Liver (tissue), 9 donors: ENCODE data around the gene GDF10. TPM values are rescaled to one million over a fixed set of nuclear protein-coding genes. Genes with fewer than 3 reads are reported as not detected.

Source experiments
- DNase-seq: peaks from one replicate; pipeline ENCODE4 v3.0.0-alpha.2; 2017; ENCODE audit warnings: low spot score
- H3K27ac ChIP-seq, 2 donors: one replicate each; pipeline ENCODE4 v1.7.0; 2013; ENCODE audit warnings: inconsistent platforms in 2 of 2, low read length in 2 of 2, control low read depth in 1 of 2, low read depth in 1 of 2, mild to moderate bottlenecking in 1 of 2
- H3K27me3 ChIP-seq, 4 donors: one replicate each; pipeline versions ENCODE4 v1.6.1 to v1.7.0; 2013; ENCODE audit warnings: low read length in 3 of 4, inconsistent platforms in 1 of 4, mild to moderate bottlenecking in 1 of 4, moderate library complexity in 1 of 4; ENCODE audit not compliant: control insufficient read depth in 4 of 4, insufficient read depth in 4 of 4
- H3K36me3 ChIP-seq, 4 donors: one replicate each; pipeline versions ENCODE4 v1.6.1 to v1.7.0; 2013; ENCODE audit warnings: low read length in 3 of 4, mild to moderate bottlenecking in 3 of 4, low read depth in 1 of 4, moderate library complexity in 1 of 4; ENCODE audit not compliant: control insufficient read depth in 4 of 4, insufficient read depth in 3 of 4
- H3K4me1 ChIP-seq, 4 donors: one replicate each; pipeline versions ENCODE4 v1.6.1 to v1.7.0; 2013; ENCODE audit warnings: low read length in 3 of 4, mild to moderate bottlenecking in 3 of 4, moderate library complexity in 1 of 4; ENCODE audit not compliant: control insufficient read depth in 4 of 4, insufficient read depth in 4 of 4
- H3K4me3 ChIP-seq, 3 donors: one replicate each; pipeline versions ENCODE4 v1.6.1 to v1.7.0; 2013; ENCODE audit warnings: low read length in 3 of 3, control low read depth in 1 of 3, low read depth in 1 of 3, mild to moderate bottlenecking in 1 of 3
- H3K9ac ChIP-seq, 2 donors: one replicate each; pipeline ENCODE4 v1.7.0; 2013; ENCODE audit warnings: low read length in 2 of 2, mild to moderate bottlenecking in 2 of 2, moderate library complexity in 2 of 2, control low read depth in 1 of 2, low read depth in 1 of 2
- H3K9me3 ChIP-seq, 4 donors: one replicate each; pipeline versions ENCODE4 v1.6.1 to v1.7.0; 2013; ENCODE audit warnings: low read length in 3 of 4; ENCODE audit not compliant: control insufficient read depth in 4 of 4
- EGR1 ChIP-seq, 2 donors: IDR thresholded peaks; 2 replicates each; pipeline ENCODE4 v1.6.1; 2016 to 2018; ENCODE audit warnings: antibody characterized with exemption in 2 of 2, low read depth in 2 of 2
- FOXA1 ChIP-seq: IDR thresholded peaks from 2 replicates; pipeline ENCODE4 v1.6.1; 2016; ENCODE audit warnings: antibody characterized with exemption
- FOXA2 ChIP-seq: IDR thresholded peaks from 2 replicates; pipeline ENCODE4 v1.6.1; 2016; ENCODE audit warnings: antibody characterized with exemption
- GABPA ChIP-seq, 2 donors: IDR thresholded peaks in 1 of 2; conservative IDR thresholded peaks in 1 of 2; 2 replicates each; pipeline ENCODE4 v1.6.1; 2016; ENCODE audit warnings: antibody characterized with exemption in 2 of 2, mild to moderate bottlenecking in 1 of 2, moderate library complexity in 1 of 2
- HNF4A ChIP-seq, 2 donors: conservative IDR thresholded peaks; 2 replicates each; pipeline ENCODE4 v1.6.1; 2016; ENCODE audit warnings: antibody characterized with exemption in 2 of 2, mild to moderate bottlenecking in 2 of 2
- HNF4G ChIP-seq: IDR thresholded peaks from 2 replicates; pipeline ENCODE4 v1.6.1; 2016; ENCODE audit warnings: antibody characterized with exemption
- JUND ChIP-seq, 2 donors: IDR thresholded peaks; 2 replicates each; pipeline ENCODE4 v1.6.1; 2016; ENCODE audit warnings: antibody characterized with exemption in 2 of 2
- NR2F2 ChIP-seq: IDR thresholded peaks from 2 replicates; pipeline ENCODE4 v1.6.1; 2016; ENCODE audit warnings: antibody characterized with exemption
- RAD21 ChIP-seq, 2 donors: IDR thresholded peaks; 2 replicates each; pipeline ENCODE4 v1.6.1; 2016; ENCODE audit warnings: antibody characterized with exemption in 2 of 2, mild to moderate bottlenecking in 2 of 2
- RXRA ChIP-seq, 2 donors: IDR thresholded peaks; 2 replicates each; pipeline ENCODE4 v1.6.1; 2017 to 2018; ENCODE audit warnings: antibody characterized with exemption in 2 of 2, mild to moderate bottlenecking in 1 of 2
- SP1 ChIP-seq: IDR thresholded peaks from 2 replicates; pipeline ENCODE4 v1.6.1; 2018; ENCODE audit warnings: antibody characterized with exemption, mild to moderate bottlenecking
- TAF1 ChIP-seq: conservative IDR thresholded peaks from 2 replicates; pipeline ENCODE4 v1.6.1; 2016; ENCODE audit warnings: antibody characterized with exemption, mild to moderate bottlenecking
- YY1 ChIP-seq: IDR thresholded peaks from 2 replicates; pipeline ENCODE4 v1.6.1; 2016; ENCODE audit warnings: antibody characterized with exemption, mild to moderate bottlenecking
- WGBS: extraction: QIAGEN DNeasy Blood & Tissue Kit; methylation state at CpG from one replicate; pipeline ENCODE4 v1.1.7; 2013; 5-methylcytosine and 5-hydroxymethylcytosine counted together
- polyA plus RNA-seq, 2 donors: library from polyadenylated mRNA; stranded (reverse) in 1 of 2; unstranded in 1 of 2; fragments of 200-250 nt in 1 of 2; fragments of >200 nt in 1 of 2; fragmentation: Nextera tagmentation in 1 of 2; extraction: Ambion mirVana in 1 of 2; gene quantifications; one replicate each; pipeline versions ENCODE4 v1.2.1 to v1.2.3, GENCODE V29; 2013 to 2015
- total RNA-seq, 2 donors: library from RNA; depleted of rRNA; stranded (reverse); fragments of >200 nt; gene quantifications; one replicate each; pipeline ENCODE4 v1.2.3, GENCODE V29; 2014
- TF ChIP-seq, protein P1 (sequence below): IDR thresholded peaks from 2 replicates; pipeline ENCODE4 v1.6.1; 2016; ENCODE audit warnings: antibody characterized with exemption
- TF ChIP-seq, protein P2 (sequence below): IDR thresholded peaks from 2 replicates; pipeline ENCODE4 v1.6.1; 2016; ENCODE audit warnings: antibody characterized with exemption, mild to moderate bottlenecking
- TF ChIP-seq, protein P3 (sequence below): IDR thresholded peaks from 2 replicates; pipeline ENCODE4 v1.6.1; 2016; ENCODE audit warnings: antibody characterized with exemption
- TF ChIP-seq, protein P4 (sequence below): fragments of 150-350 bp; IDR thresholded peaks from 2 replicates; pipeline ENCODE4 v1.5.1; 2017; ENCODE audit warnings: improper control_type of control experiment, low read depth, low read length; ENCODE audit not compliant: missing input control
- TF ChIP-seq, protein P5 (sequence below): IDR thresholded peaks from 2 replicates; pipeline ENCODE4 v1.6.1; 2016; ENCODE audit warnings: antibody characterized with exemption
- donor health status: healthy.
- donor health status: healthy.
- donor health status: healthy.
- donor health status: healthy.
- donor health status: healthy.

GDF10 gene
- total and polyA plus RNA-seq, 4 donors: under 0.01 to 0.28 (median 0.11) TPM

DNA sequence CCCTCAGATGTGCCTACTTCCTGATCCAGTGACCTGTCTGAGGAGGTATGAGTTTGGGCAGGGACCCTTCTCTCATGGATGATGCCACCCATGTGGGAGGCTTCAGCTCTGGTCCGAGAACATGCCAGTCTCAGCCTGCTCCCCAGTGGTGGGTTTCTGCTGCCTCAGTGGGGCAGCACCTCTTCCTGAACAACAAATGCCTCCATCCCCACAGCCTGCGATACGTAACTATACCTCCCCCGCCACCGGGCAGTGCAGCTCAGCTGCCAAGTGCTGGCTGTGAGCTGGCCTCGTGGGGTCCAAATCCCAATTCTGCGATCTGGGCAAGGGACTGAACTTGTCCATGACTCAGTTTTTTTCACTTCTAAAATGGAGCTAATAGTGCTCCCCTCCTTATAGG is 3.1 kb downstream of the GDF10 start:
- peaks cover 0 to 13% (median 9%) of the 10 kb centered on the region in 4 donors for H3K4me1 ChIP-seq
- H3K27me3 ChIP-seq: no peaks in the 10 kb centered on the region
- DNase-seq: no peak
- H3K27ac ChIP-seq: no peak overlapping the region
- no peaks in the 10 kb centered on the region for H3K9me3 ChIP-seq
- H3K36me3 ChIP-seq: no peaks in the 10 kb centered on the region
- H3K4me3 ChIP-seq: no peak overlapping the region
- no peak overlapping the region for H3K9ac ChIP-seq
- TF ChIP-seq FOXA1 (no peak), HNF4G (no peak), YY1 (no peak), NR2F2 (no peak), FOXA2 (no peak), JUND (IDR thresholded peaks at IDR 0.05) (no peak), EGR1 (IDR thresholded peaks at IDR 0.05; ENCODE audit: low read depth in 2 of 2) (no peak), SP1 (no peak), HNF4A (conservative IDR thresholded peaks at IDR 0.05) (no peak), RXRA (IDR thresholded peaks at IDR 0.05) (no peak), RAD21 (IDR thresholded peaks at IDR 0.05) (no peak), TAF1 (no peak), GABPA (IDR thresholded peaks at IDR 0.05 in 1 of 2, conservative IDR thresholded peaks at IDR 0.05 in 1 of 2) (no peak)
- TF ChIP-seq, protein P1, sequence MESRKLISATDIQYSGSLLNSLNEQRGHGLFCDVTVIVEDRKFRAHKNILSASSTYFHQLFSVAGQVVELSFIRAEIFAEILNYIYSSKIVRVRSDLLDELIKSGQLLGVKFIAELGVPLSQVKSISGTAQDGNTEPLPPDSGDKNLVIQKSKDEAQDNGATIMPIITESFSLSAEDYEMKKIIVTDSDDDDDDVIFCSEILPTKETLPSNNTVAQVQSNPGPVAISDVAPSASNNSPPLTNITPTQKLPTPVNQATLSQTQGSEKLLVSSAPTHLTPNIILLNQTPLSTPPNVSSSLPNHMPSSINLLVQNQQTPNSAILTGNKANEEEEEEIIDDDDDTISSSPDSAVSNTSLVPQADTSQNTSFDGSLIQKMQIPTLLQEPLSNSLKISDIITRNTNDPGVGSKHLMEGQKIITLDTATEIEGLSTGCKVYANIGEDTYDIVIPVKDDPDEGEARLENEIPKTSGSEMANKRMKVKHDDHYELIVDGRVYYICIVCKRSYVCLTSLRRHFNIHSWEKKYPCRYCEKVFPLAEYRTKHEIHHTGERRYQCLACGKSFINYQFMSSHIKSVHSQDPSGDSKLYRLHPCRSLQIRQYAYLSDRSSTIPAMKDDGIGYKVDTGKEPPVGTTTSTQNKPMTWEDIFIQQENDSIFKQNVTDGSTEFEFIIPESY: no peak
- TF ChIP-seq, protein P2, sequence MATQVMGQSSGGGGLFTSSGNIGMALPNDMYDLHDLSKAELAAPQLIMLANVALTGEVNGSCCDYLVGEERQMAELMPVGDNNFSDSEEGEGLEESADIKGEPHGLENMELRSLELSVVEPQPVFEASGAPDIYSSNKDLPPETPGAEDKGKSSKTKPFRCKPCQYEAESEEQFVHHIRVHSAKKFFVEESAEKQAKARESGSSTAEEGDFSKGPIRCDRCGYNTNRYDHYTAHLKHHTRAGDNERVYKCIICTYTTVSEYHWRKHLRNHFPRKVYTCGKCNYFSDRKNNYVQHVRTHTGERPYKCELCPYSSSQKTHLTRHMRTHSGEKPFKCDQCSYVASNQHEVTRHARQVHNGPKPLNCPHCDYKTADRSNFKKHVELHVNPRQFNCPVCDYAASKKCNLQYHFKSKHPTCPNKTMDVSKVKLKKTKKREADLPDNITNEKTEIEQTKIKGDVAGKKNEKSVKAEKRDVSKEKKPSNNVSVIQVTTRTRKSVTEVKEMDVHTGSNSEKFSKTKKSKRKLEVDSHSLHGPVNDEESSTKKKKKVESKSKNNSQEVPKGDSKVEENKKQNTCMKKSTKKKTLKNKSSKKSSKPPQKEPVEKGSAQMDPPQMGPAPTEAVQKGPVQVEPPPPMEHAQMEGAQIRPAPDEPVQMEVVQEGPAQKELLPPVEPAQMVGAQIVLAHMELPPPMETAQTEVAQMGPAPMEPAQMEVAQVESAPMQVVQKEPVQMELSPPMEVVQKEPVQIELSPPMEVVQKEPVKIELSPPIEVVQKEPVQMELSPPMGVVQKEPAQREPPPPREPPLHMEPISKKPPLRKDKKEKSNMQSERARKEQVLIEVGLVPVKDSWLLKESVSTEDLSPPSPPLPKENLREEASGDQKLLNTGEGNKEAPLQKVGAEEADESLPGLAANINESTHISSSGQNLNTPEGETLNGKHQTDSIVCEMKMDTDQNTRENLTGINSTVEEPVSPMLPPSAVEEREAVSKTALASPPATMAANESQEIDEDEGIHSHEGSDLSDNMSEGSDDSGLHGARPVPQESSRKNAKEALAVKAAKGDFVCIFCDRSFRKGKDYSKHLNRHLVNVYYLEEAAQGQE: no peak
- TF ChIP-seq, protein P3, sequence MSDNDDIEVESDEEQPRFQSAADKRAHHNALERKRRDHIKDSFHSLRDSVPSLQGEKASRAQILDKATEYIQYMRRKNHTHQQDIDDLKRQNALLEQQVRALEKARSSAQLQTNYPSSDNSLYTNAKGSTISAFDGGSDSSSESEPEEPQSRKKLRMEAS: no peak
- TF ChIP-seq, protein P4, sequence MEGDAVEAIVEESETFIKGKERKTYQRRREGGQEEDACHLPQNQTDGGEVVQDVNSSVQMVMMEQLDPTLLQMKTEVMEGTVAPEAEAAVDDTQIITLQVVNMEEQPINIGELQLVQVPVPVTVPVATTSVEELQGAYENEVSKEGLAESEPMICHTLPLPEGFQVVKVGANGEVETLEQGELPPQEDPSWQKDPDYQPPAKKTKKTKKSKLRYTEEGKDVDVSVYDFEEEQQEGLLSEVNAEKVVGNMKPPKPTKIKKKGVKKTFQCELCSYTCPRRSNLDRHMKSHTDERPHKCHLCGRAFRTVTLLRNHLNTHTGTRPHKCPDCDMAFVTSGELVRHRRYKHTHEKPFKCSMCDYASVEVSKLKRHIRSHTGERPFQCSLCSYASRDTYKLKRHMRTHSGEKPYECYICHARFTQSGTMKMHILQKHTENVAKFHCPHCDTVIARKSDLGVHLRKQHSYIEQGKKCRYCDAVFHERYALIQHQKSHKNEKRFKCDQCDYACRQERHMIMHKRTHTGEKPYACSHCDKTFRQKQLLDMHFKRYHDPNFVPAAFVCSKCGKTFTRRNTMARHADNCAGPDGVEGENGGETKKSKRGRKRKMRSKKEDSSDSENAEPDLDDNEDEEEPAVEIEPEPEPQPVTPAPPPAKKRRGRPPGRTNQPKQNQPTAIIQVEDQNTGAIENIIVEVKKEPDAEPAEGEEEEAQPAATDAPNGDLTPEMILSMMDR: no peak
- TF ChIP-seq, protein P5, sequence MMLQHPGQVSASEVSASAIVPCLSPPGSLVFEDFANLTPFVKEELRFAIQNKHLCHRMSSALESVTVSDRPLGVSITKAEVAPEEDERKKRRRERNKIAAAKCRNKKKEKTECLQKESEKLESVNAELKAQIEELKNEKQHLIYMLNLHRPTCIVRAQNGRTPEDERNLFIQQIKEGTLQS: no peak
- WGBS: 93% methylated on average over 7 of the region's 7 CpGs
